ENCODE measurements around the gene NAPA.

GRCh38 chr19:47508721-47509120 lies 6.1 kb downstream of the NAPA start:
- no peak for TF ChIP-seq CTCF (conservative IDR thresholded peaks at IDR 0.05)
- no peak for TF ChIP-seq EZH2 (IDR thresholded peaks at IDR 0.05; ENCODE audit: low read depth)

All from PC-9 (cell line).